ENCODE data around the gene KAZN.

The KAZN gene

GRCh38 chr1:14616632-14617396, 18.3 kb downstream of the KAZN start:
- H3K4me3 ChIP-seq (ENCODE audit: low read depth, low read length): no peak overlapping the region
- DNase-seq (ENCODE audit: low read depth): no peak
- TF ChIP-seq, protein P1, sequence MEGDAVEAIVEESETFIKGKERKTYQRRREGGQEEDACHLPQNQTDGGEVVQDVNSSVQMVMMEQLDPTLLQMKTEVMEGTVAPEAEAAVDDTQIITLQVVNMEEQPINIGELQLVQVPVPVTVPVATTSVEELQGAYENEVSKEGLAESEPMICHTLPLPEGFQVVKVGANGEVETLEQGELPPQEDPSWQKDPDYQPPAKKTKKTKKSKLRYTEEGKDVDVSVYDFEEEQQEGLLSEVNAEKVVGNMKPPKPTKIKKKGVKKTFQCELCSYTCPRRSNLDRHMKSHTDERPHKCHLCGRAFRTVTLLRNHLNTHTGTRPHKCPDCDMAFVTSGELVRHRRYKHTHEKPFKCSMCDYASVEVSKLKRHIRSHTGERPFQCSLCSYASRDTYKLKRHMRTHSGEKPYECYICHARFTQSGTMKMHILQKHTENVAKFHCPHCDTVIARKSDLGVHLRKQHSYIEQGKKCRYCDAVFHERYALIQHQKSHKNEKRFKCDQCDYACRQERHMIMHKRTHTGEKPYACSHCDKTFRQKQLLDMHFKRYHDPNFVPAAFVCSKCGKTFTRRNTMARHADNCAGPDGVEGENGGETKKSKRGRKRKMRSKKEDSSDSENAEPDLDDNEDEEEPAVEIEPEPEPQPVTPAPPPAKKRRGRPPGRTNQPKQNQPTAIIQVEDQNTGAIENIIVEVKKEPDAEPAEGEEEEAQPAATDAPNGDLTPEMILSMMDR (IDR thresholded peaks at IDR 0.05; ENCODE audit: insufficient read depth, low read depth, low read length, missing control alignments): no peak

DNA sequence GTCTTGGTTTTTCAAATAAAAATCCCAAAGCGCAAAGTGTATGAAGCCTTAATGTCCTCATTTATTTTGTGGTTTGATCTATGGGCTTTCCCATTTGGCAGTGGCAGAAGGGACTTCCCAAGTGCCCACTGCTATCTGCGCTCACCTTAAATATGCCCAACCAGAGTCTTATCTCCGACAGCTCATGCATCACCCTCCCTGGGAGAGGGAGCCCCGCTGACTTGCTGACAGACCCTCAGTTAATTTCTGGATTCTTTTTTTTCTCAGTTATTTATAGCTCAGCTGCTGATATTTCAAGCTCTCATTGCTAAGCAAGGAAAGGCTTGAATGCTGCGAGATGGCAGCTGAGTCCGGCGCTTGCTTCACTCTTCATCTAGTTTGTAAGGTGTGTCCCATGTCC, 19.3 kb downstream of the KAZN start:
- H3K4me3 ChIP-seq (ENCODE audit: low read depth, low read length): no peak overlapping the region
- no peak for DNase-seq (ENCODE audit: low read depth)
- TF ChIP-seq, protein P1 (IDR thresholded peaks at IDR 0.05; ENCODE audit: insufficient read depth, low read depth, low read length, missing control alignments): no peak

GRCh38 chr1:14620941-14621340, 22.5 kb downstream of the KAZN start:
- no peak overlapping the region for H3K4me3 ChIP-seq (ENCODE audit: low read depth, low read length)

DNA sequence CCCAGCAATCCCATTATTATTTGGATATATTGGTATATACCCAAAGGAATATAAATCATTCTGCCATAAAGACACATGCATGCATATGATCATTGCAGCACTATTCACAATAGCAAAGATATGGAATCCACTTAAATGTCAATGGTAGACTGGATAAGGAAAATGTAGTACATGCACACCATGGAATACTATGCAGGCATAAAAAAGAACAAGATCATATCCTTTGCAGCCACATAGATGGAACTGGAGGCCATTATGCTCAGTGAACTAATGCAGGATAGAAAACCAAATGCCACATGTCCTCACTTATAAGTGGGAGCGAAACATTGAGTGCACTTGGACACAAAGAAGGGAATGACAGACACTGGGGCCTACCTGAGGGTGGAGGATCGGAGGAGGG, 24.6 kb downstream of the KAZN start:
- TF ChIP-seq, protein P1 (IDR thresholded peaks at IDR 0.05; ENCODE audit: insufficient read depth, low read depth, low read length, missing control alignments): no peak
- no peak overlapping the region for H3K4me3 ChIP-seq (ENCODE audit: low read depth, low read length)
- DNase-seq (ENCODE audit: low read depth): no peak

More at GRCh38 chr1:14620941-14621340, 22.5 kb downstream of the KAZN start:
- TF ChIP-seq, protein P1 (IDR thresholded peaks at IDR 0.05; ENCODE audit: insufficient read depth, low read depth, low read length, missing control alignments): no peak
- no peak for DNase-seq (ENCODE audit: low read depth)

- no peak overlapping the region for H3K4me3 ChIP-seq (ENCODE audit: low read depth, low read length)
- no peak for DNase-seq (ENCODE audit: low read depth)
- TF ChIP-seq, protein P1 (IDR thresholded peaks at IDR 0.05; ENCODE audit: insufficient read depth, low read depth, low read length, missing control alignments): no peak
Observed at GRCh38 chr1:14624941-14625340, 26.5 kb downstream of the KAZN start.

DNA sequence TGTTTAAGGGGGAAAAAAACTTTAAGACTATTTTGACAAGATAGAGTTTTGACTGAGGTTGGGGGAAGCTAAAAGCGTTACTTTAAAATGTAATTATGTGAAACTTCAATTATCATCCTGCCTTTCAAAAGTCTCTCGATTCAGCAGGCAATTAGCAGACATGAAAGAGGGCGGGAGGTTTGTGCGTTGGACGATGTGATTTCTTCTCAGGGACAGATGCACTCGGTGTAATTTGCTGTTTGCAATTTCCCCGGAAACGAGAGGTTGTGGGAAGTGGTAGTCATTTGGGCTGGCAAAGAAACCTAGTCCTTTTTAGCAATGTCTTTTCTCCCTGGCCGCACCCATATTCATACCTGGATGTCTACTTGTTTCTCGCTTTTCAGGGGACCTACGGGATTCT, 27.1 kb downstream of the KAZN start:
- TF ChIP-seq, protein P1 (IDR thresholded peaks at IDR 0.05; ENCODE audit: insufficient read depth, low read depth, low read length, missing control alignments): no peak

GRCh38 chr1:14625996-14626395, 27.5 kb downstream of the KAZN start:
- TF ChIP-seq, protein P1 (IDR thresholded peaks at IDR 0.05; ENCODE audit: insufficient read depth, low read depth, low read length, missing control alignments): no peak
- no peak overlapping the region for H3K4me3 ChIP-seq (ENCODE audit: low read depth, low read length)
- no peak for DNase-seq (ENCODE audit: low read depth)

More for the DNA sequence above, 27.1 kb downstream of the KAZN start:
- DNase-seq (ENCODE audit: low read depth): no peak
- H3K4me3 ChIP-seq (ENCODE audit: low read depth, low read length): no peak overlapping the region
